ENCODE results near the gene FHIT. TPM values are rescaled to one million over a fixed set of nuclear protein-coding genes. Genes with fewer than 3 reads are reported as not detected.

FHIT gene
- total RNA-seq, 1 donor from 2014 or later, result 16.1 TPM

DNA sequence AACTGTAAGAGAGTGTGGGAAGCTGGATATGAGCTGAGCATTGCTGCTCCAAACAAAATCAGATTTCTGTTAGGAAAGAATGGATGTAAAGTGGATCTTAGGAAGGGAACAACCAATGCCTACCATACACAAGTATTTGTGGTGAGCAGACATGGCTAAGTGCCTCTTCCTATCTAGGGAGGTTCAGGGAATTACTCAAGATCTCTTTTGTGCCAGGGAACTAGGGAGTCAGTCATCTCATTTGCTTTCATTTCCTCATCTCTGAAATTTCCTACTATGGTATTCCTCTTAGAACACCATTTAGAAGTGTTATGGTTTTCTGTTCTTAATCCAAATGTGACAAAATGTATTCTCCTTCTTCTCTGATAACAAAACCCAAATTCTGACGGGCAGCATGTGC, 396.5 kb downstream of the FHIT start:
- Mint-ChIP-seq H3K27ac (no peak overlapping the region), H3K4me1 (ENCODE audit: low read depth) (peaks cover 3% of the 10 kb centered on the region), H3K27me3 (no peaks in the 10 kb centered on the region), H3K36me3 (ENCODE audit: insufficient read depth) (no peaks in the 10 kb centered on the region), H3K9me3 (ENCODE audit: low read depth) (no peaks in the 10 kb centered on the region), H3K4me3 (ENCODE audit: low read depth) (no peak overlapping the region)
- TF ChIP-seq, protein P1, sequence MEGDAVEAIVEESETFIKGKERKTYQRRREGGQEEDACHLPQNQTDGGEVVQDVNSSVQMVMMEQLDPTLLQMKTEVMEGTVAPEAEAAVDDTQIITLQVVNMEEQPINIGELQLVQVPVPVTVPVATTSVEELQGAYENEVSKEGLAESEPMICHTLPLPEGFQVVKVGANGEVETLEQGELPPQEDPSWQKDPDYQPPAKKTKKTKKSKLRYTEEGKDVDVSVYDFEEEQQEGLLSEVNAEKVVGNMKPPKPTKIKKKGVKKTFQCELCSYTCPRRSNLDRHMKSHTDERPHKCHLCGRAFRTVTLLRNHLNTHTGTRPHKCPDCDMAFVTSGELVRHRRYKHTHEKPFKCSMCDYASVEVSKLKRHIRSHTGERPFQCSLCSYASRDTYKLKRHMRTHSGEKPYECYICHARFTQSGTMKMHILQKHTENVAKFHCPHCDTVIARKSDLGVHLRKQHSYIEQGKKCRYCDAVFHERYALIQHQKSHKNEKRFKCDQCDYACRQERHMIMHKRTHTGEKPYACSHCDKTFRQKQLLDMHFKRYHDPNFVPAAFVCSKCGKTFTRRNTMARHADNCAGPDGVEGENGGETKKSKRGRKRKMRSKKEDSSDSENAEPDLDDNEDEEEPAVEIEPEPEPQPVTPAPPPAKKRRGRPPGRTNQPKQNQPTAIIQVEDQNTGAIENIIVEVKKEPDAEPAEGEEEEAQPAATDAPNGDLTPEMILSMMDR (IDR thresholded peaks at IDR 0.05; ENCODE audit: unreplicated experiment), result no peak
- DNase-seq (ENCODE audit: low spot score, unreplicated experiment), result no peak

DNA sequence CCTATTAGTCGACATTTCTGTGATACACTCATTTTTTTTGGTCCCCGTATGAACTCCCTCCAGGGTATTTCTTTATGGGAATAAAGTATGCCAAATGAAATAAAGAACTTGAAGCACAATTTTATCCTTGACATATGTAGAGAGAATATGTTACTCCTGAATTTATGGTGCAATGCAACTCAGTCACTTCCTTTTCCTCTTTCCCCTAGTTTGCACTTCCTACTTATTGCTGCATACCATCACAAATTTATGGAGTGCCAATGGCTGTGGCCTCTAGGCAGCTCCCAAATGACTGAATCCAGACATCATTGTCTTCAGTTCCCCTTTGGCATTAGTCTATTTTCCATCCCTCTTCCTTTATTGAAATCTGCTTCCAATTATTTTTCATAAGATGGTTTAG, 403.5 kb downstream of the FHIT start:
- DNase-seq (ENCODE audit: low spot score, unreplicated experiment), result no peak
- TF ChIP-seq, protein P1 (IDR thresholded peaks at IDR 0.05; ENCODE audit: unreplicated experiment), result no peak
- no peak overlapping the region for H3K27ac Mint-ChIP-seq
- H3K36me3 Mint-ChIP-seq (ENCODE audit: insufficient read depth), result no peaks in the 10 kb centered on the region
- peaks cover 6% of the 10 kb centered on the region for H3K4me1 Mint-ChIP-seq (ENCODE audit: low read depth)
- H3K4me3 Mint-ChIP-seq (ENCODE audit: low read depth), result no peak overlapping the region
- no peaks in the 10 kb centered on the region for H3K9me3 Mint-ChIP-seq (ENCODE audit: low read depth)
- peaks cover 7% of the 10 kb centered on the region for H3K27me3 Mint-ChIP-seq

DNA sequence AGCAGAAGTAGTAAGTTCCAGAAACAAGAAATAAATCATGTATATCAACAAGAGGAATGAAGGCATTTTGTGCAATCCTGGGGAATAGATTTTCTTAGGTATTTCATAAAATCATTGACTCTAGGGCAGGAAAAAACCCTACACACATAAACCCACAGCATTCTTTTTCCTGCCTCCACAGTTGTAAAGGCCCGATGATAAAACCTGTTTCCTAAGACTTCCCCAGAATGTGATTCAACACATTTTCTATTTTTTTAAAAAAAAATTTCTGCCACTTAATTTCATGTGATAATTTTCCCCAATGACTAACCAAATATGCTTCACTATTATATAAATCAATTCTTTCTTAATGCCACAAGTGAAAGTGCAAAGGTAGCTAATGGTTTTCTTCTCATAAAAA, 407.0 kb downstream of the FHIT start:
- TF ChIP-seq, protein P1 (IDR thresholded peaks at IDR 0.05; ENCODE audit: unreplicated experiment), result no peak
- peaks cover 19% of the 10 kb centered on the region for H3K4me1 Mint-ChIP-seq (ENCODE audit: low read depth)
- no peaks in the 10 kb centered on the region for H3K36me3 Mint-ChIP-seq (ENCODE audit: insufficient read depth)
- peaks cover 11% of the 10 kb centered on the region for H3K27me3 Mint-ChIP-seq
- no peaks in the 10 kb centered on the region for H3K9me3 Mint-ChIP-seq (ENCODE audit: low read depth)
- H3K27ac Mint-ChIP-seq, result no peak overlapping the region
- DNase-seq (ENCODE audit: low spot score, unreplicated experiment), result no peak
- H3K4me3 Mint-ChIP-seq (ENCODE audit: low read depth), result no peak overlapping the region

DNA sequence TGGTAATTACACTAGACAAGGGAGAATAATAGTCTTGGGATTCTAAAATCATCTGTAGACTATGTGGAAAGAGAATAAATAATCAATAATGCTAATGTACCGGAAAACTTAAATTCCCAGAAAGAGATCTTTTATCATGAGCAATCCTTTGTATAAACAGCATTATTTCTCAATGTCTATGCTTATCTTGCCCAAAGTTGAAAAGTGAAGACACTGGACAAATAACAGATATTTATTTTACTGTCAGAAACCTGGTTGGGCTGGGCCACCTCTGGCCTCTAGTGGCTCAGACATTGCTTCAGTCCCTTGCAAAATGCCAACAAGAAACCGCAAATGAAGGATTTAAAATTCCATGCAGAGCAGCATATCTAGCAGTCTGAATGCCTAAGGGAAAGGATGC, 409.9 kb downstream of the FHIT start:
- Mint-ChIP-seq H3K36me3 (ENCODE audit: insufficient read depth) (no peaks in the 10 kb centered on the region), H3K4me1 (ENCODE audit: low read depth) (peaks cover 19% of the 10 kb centered on the region), H3K27me3 (peaks cover 11% of the 10 kb centered on the region), H3K9me3 (ENCODE audit: low read depth) (no peaks in the 10 kb centered on the region), H3K27ac (no peak overlapping the region), H3K4me3 (ENCODE audit: low read depth) (no peak overlapping the region)
- no peak for DNase-seq (ENCODE audit: low spot score, unreplicated experiment)
- TF ChIP-seq, protein P1 (IDR thresholded peaks at IDR 0.05; ENCODE audit: unreplicated experiment), result no peak

DNA sequence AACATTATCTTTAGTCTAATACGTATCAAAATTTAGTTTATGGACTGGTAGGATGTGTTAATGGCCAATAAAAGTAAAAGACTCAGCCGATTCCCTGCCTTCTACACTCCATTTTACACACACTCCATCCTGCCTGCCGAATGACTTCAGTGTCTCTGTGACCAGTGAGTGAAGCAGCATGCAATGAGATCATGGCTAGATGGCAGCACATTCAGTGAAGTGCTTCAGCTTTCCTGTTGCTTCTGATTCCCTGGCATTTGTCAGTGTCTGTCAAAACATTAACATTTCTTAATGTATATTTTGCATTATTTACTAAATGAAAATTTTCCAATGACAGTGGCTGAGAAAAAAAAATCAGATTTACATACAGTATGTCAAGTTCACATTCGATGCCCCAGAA, 412.0 kb downstream of the FHIT start:
- H3K9me3 Mint-ChIP-seq (ENCODE audit: low read depth), result peaks cover 3% of the 10 kb centered on the region
- H3K27ac Mint-ChIP-seq, result no peak overlapping the region
- no peak overlapping the region for H3K4me3 Mint-ChIP-seq (ENCODE audit: low read depth)
- H3K27me3 Mint-ChIP-seq, result peaks cover 11% of the 10 kb centered on the region
- no peak for DNase-seq (ENCODE audit: low spot score, unreplicated experiment)
- H3K36me3 Mint-ChIP-seq (ENCODE audit: insufficient read depth), result no peaks in the 10 kb centered on the region
- TF ChIP-seq, protein P1 (IDR thresholded peaks at IDR 0.05; ENCODE audit: unreplicated experiment), result no peak
- peaks cover 19% of the 10 kb centered on the region for H3K4me1 Mint-ChIP-seq (ENCODE audit: low read depth)
